HepG2 (cell line): Measurements from ENCODE around the gene HAUS5. TPM values are rescaled to one million over a fixed set of nuclear protein-coding genes. Genes with fewer than 3 reads are reported as not detected.

Experiments
- ATAC-seq: fragments of 200-7000 bp; cut with Tn5 transposase; 3 replicates; pipeline ENCODE4 v1.9.1; 2020; ENCODE audit warnings: mild to moderate bottlenecking, moderate library complexity
- BruUV-seq: library from RNA; stranded (reverse); fragments of 400-500 nt; replicated peaks from 2 replicates; lab custom pipeline; 2021; lab: Mats Ljungman, UMichigan
- CTCF ChIA-PET: fragments of 300-600 bp; formaldehyde crosslinking; extraction: SDS; loops from one replicate; lab custom pipeline; 2021; ENCODE audit warnings: low total read pairs, inconsistent platforms, low intra/inter-chr PET ratio; lab: Yijun Ruan, JAX
- POLR2A ChIA-PET: fragments of 350-600 bp; sonication (Branson Sonifier 250); formaldehyde crosslinking; loops from one replicate; lab custom pipeline; 2020; ENCODE audit warnings: antibody characterized with exemption, inconsistent platforms; lab: Yijun Ruan, JAX
- DNase-seq: peaks from one replicate; pipeline ENCODE4 v3.0.0-alpha.2; 2015; ENCODE audit warnings: low spot score
- FAIRE-seq: peaks from 3 replicates; lab custom pipeline; 2011; peaks lifted over from hg19 to GRCh38; lab: Jason Lieb, UNC
- H2AFZ ChIP-seq: one replicate; pipeline ENCODE4 v1.6.1; 2011; ENCODE audit warnings: low read length, inconsistent platforms
- H3K27ac ChIP-seq: fragments of 300-600 bp; 3 replicates; pipeline ENCODE4 v1.8.0; 2011; ENCODE audit warnings: mixed run types, mild to moderate bottlenecking, mixed read lengths, low read length, inconsistent platforms; ENCODE audit not compliant: insufficient read depth; ENCODE audit errors: extremely low read length
- H3K27me3 ChIP-seq, 2 experiments: fragments of 200-600 bp in 1 of 2; 2 replicates in 1 of 2; 3 replicates in 1 of 2; pipeline versions ENCODE4 v1.6.0 to v1.8.0; 2011; ENCODE audit warnings: low read length in 2 of 2, mild to moderate bottlenecking in 2 of 2, moderate library complexity in 2 of 2, inconsistent platforms in 1 of 2; ENCODE audit not compliant: insufficient read depth in 2 of 2, control insufficient read depth in 1 of 2
- H3K36me3 ChIP-seq, 2 experiments: fragments of 200-600 bp in 1 of 2; replicated peaks in 1 of 2; 2 replicates in 1 of 2; 3 replicates in 1 of 2; pipeline versions ENCODE4 v1.5.1 to v1.8.0; 2011; ENCODE audit warnings: low read length in 2 of 2, inconsistent platforms in 1 of 2; ENCODE audit not compliant: insufficient read depth in 2 of 2, control insufficient read depth in 1 of 2
- H3K4me1 ChIP-seq: 2 replicates; pipeline ENCODE4 v1.5.1; 2012; ENCODE audit warnings: low read length, inconsistent platforms; ENCODE audit not compliant: insufficient read depth
- H3K4me2 ChIP-seq: 2 replicates; pipeline ENCODE4 v1.6.0; 2011; ENCODE audit warnings: low read depth, low read length, inconsistent platforms
- H3K4me3 ChIP-seq, 3 experiments: fragments of 200-600 bp in 1 of 3; sonication (generic), shearing (Covaris generic) in 1 of 3; replicated peaks in 1 of 3; 2 replicates each; pipeline ENCODE4 v1.5.1; 2011 to 2016; ENCODE audit warnings: low read length in 3 of 3, inconsistent platforms in 2 of 3, low read depth in 2 of 3, mild to moderate bottlenecking in 2 of 3, control low read depth in 1 of 3, mixed read lengths in 1 of 3; ENCODE audit not compliant: insufficient read depth in 1 of 3
- H3K79me2 ChIP-seq: one replicate; pipeline ENCODE4 v1.6.1; 2011; ENCODE audit warnings: low read length, inconsistent platforms; ENCODE audit not compliant: insufficient read depth
- H3K9ac ChIP-seq: 2 replicates; pipeline ENCODE4 v1.6.0; 2011; ENCODE audit warnings: mild to moderate bottlenecking, low read depth, low read length, inconsistent platforms; ENCODE audit not compliant: insufficient read depth
- H3K9me3 ChIP-seq: 2 replicates; pipeline ENCODE4 v1.5.1; 2012; ENCODE audit warnings: mild to moderate bottlenecking, low read length
- H4K20me1 ChIP-seq: 2 replicates; pipeline ENCODE4 v1.6.0; 2011; ENCODE audit warnings: inconsistent platforms, mild to moderate bottlenecking, low read length, moderate library complexity; ENCODE audit not compliant: insufficient read depth
- AKAP8 ChIP-seq: sonication (generic); formaldehyde crosslinking; IDR thresholded peaks from 2 replicates; pipeline ENCODE4 v1.5.1; 2020; ENCODE audit warnings: mild to moderate bottlenecking, missing genetic modification reagents
- ARID5B ChIP-seq: IDR thresholded peaks from 2 replicates; pipeline ENCODE4 v1.4.0; 2020; ENCODE audit warnings: mild to moderate bottlenecking, missing genetic modification reagents
- CEBPG ChIP-seq: IDR thresholded peaks from 2 replicates; pipeline ENCODE4 v1.6.1; 2016
- CREB1 ChIP-seq, 2 experiments: fragments of 450-650 bp in 1 of 2; IDR thresholded peaks; 2 replicates each; pipeline ENCODE4 v1.6.1; 2016 to 2017; ENCODE audit warnings: control low read depth in 1 of 2, mild to moderate bottlenecking in 1 of 2, missing compliant biosample characterization in 1 of 2, missing genetic modification characterization in 1 of 2
- HMG20B ChIP-seq: conservative IDR thresholded peaks from 2 replicates; pipeline ENCODE4 v1.6.1; 2016; ENCODE audit warnings: missing genetic modification reagents, missing compliant biosample characterization
- NFIB ChIP-seq: sonication (generic); formaldehyde crosslinking; IDR thresholded peaks from 2 replicates; pipeline ENCODE4 v1.9.0; 2021; ENCODE audit warnings: missing genetic modification reagents, mild to moderate bottlenecking, borderline replicate concordance
- NKX3-1 ChIP-seq: sonication (generic); formaldehyde crosslinking; IDR thresholded peaks from 2 replicates; pipeline ENCODE4 v1.5.0; 2020; ENCODE audit warnings: missing genetic modification reagents
- NPAS2 ChIP-seq: sonication (generic); formaldehyde crosslinking; IDR thresholded peaks from 2 replicates; pipeline ENCODE4 v1.8.0; 2022; ENCODE audit warnings: mild to moderate bottlenecking, missing genetic modification reagents, borderline replicate concordance
- NR3C1 ChIP-seq: sonication (generic); formaldehyde crosslinking; IDR thresholded peaks from 2 replicates; pipeline ENCODE4 v1.4.0; 2020; ENCODE audit warnings: missing genetic modification reagents
- PAXIP1 ChIP-seq: sonication (generic); formaldehyde crosslinking; conservative IDR thresholded peaks from 2 replicates; pipeline ENCODE4 v1.4.0; 2020; ENCODE audit warnings: mild to moderate bottlenecking, missing genetic modification reagents, moderate library complexity
- RAD21 ChIP-seq: fragments of 450-650 bp; formaldehyde crosslinking; IDR thresholded peaks from 2 replicates; pipeline ENCODE4 v1.5.0; 2020; ENCODE audit warnings: mild to moderate bottlenecking
- STAT5B ChIP-seq: sonication (generic); formaldehyde crosslinking; IDR thresholded peaks from 2 replicates; pipeline ENCODE4 v1.4.0; 2020; ENCODE audit warnings: missing genetic modification reagents
- TCF7L2 ChIP-seq: IDR thresholded peaks from 2 replicates; pipeline ENCODE4 v1.6.1; 2011; ENCODE audit warnings: mild to moderate bottlenecking, low read depth, low read length, moderate library complexity
- TP53 ChIP-seq: sonication (generic); formaldehyde crosslinking; conservative IDR thresholded peaks from 2 replicates; pipeline ENCODE4 v1.4.0; 2020; ENCODE audit warnings: missing genetic modification reagents
- ZGPAT ChIP-seq: IDR thresholded peaks from 2 replicates; pipeline ENCODE4 v1.6.1; 2016; ENCODE audit warnings: mild to moderate bottlenecking
- ZNF326 ChIP-seq: sonication (generic); formaldehyde crosslinking; IDR thresholded peaks from 2 replicates; pipeline ENCODE4 v1.4.0; 2020; ENCODE audit warnings: missing genetic modification reagents, borderline replicate concordance
- ZNF547 ChIP-seq: sonication (generic); formaldehyde crosslinking; IDR thresholded peaks from 2 replicates; pipeline ENCODE4 v1.5.1; 2020; ENCODE audit warnings: mild to moderate bottlenecking, missing genetic modification reagents
- ZNF564 ChIP-seq: sonication (generic); formaldehyde crosslinking; IDR thresholded peaks from 2 replicates; pipeline ENCODE4 v1.8.1; 2023; ENCODE audit warnings: mild to moderate bottlenecking, missing genetic modification reagents
- WGBS: methylation state at CpG from one replicate; pipeline ENCODE4 v1.1.6; 2017; ENCODE audit warnings: low lambda C conversion rate; 5-methylcytosine and 5-hydroxymethylcytosine counted together
- in situ Hi-C: cut with HindIII; loops from 2 replicates; pipeline ENCODE4 v1.10.0; 2017; ENCODE audit warnings: low pct_unique_long_range_greater_than_20kb; ENCODE audit not compliant: extremely low pct_ligation_motif_present
- intact Hi-C: fragments of 100-400 bp; cut with micrococcal nuclease; formaldehyde crosslinking; loops from one replicate; pipeline ENCODE4 v1.10.0; 2022; ENCODE audit not compliant: unreplicated experiment
- polyA plus RNA-seq, 8 experiments: library from polyadenylated mRNA; depleted of rRNA in 3 of 8; stranded (reverse) in 7 of 8; unstranded in 1 of 8; fragments of >200 nt; fragmentation: Illumina TruSeq in 4 of 8; extraction: Trizol in 4 of 8; gene quantifications; 2 replicates each; pipeline versions ENCODE4 v1.2.1 to v1.2.3, GENCODE V29; 2011 to 2016; ENCODE audit warnings: low read depth in 4 of 8, missing spikeins in 1 of 8, mixed read lengths in 1 of 8; ENCODE audit not compliant: insufficient read depth in 1 of 8
- total RNA-seq, 5 experiments: library from RNA; depleted of rRNA; stranded (reverse); fragments of >200 nt; fragmentation: Illumina TruSeq; extraction: Trizol; gene quantifications; 2 replicates each; pipeline ENCODE4 v1.2.3, GENCODE V29; 2016; ENCODE audit warnings: low read depth in 1 of 5

The HAUS5 gene
- total and polyA plus RNA-seq, 2 of the 13 experiments (the other 11 are each of a cell fraction or from before 2014, with no cell fraction given): 10.3 to 17.7 TPM

- Histone ChIP-seq H3K27ac (no peak overlapping the region), H3K4me2 (no peak overlapping the region), H3K36me3 (peaks cover 0 to 7% of the 10 kb centered on the region in 2 experiments; a peak in 2 of 5 replicates), H2AFZ (no peak overlapping the region), H3K79me2 (no peaks in the 10 kb centered on the region), H4K20me1 (no peaks in the 10 kb centered on the region), H3K4me3 (no peak overlapping the region), H3K4me1 (peaks cover 48% of the 10 kb centered on the region), H3K9me3 (no peaks in the 10 kb centered on the region), H3K27me3 (no peaks in the 10 kb centered on the region), H3K9ac (no peak overlapping the region)
- ChIA-PET POLR2A (interaction anchor here (1.0 to 4.8 kb wide), 4 partner anchors 10 to 60 kb away, joined by 3 to 44 read pairs (median 8); partner anchors contain the start of gene RBM42), CTCF (no interaction called here)
- in situ Hi-C loops (loop anchor here (5.0 kb wide), 1 partner anchor 95 kb away; the partner anchor contains the start of gene TMEM147), intact Hi-C loops (loop anchor here (10.0 kb wide), 1 partner anchor 88 kb away; no protein-coding TSS in a partner anchor)
- TF ChIP-seq NPAS2 (CRISPR knock-in tag) (no peak), CEBPG (no peak), CREB1 (IDR thresholded peaks at IDR 0.05) (no peak), CREB1 (CRISPR knock-in tag; IDR thresholded peaks at IDR 0.05) (no peak), NFIB (CRISPR knock-in tag) (no peak), RAD21 (CRISPR knock-in tag) (no peak), STAT5B (CRISPR knock-in tag) (no peak), PAXIP1 (CRISPR knock-in tag) (no peak), TCF7L2 (no peak), AKAP8 (CRISPR knock-in tag) (no peak), ZNF564 (CRISPR knock-in tag) (no peak), TP53 (CRISPR knock-in tag) (no peak), HMG20B (CRISPR knock-in tag) (no peak), ZNF547 (CRISPR knock-in tag) (no peak), NKX3-1 (CRISPR knock-in tag) (no peak), ARID5B (no peak), ZGPAT (no peak), NR3C1 (no peak), ZNF326 (CRISPR knock-in tag) (no peak)
- BruUV-seq: no TSS peak
- ATAC-seq (no peak), DNase-seq (no peak), FAIRE-seq (no peak)
- WGBS: 93% methylated on average over 8 of the region's 10 CpGs
Measured at GRCh38 chr19:35642312-35642711, 29.8 kb downstream of the HAUS5 start.
